Loucy (cell line): ENCODE results near the gene LRRC55.

Experiments used
- H2AFZ ChIP-seq: fragments of 200-600 bp; sonication (generic); 2 replicates; pipeline ENCODE4 v1.6.0; 2016; ENCODE audit warnings: antibody characterized with exemption, mild to moderate bottlenecking, low read length, moderate library complexity
- H3F3A ChIP-seq: fragments of 200-600 bp; 2 replicates; pipeline ENCODE4 v1.6.0; 2016; ENCODE audit warnings: antibody characterized with exemption, low read depth, mild to moderate bottlenecking
- H3K27me3 ChIP-seq: fragments of 200-600 bp; sonication (generic); 2 replicates; pipeline ENCODE4 v1.6.1; 2014; ENCODE audit warnings: low read length, mild to moderate bottlenecking; ENCODE audit not compliant: insufficient read depth, poor library complexity, severe bottlenecking
- H3K36me3 ChIP-seq: fragments of 200-600 bp; sonication (generic); 2 replicates; pipeline ENCODE4 v1.6.1; 2016; ENCODE audit warnings: low read length; ENCODE audit not compliant: insufficient read depth
- H3K4me1 ChIP-seq: fragments of 200-600 bp; sonication (generic); 2 replicates; pipeline ENCODE4 v1.5.1; 2014; ENCODE audit warnings: low read length, mild to moderate bottlenecking; ENCODE audit not compliant: insufficient read depth, poor library complexity, severe bottlenecking
- H3K4me2 ChIP-seq: fragments of 200-600 bp; sonication (generic); 2 replicates; pipeline ENCODE4 v1.6.0; 2014; ENCODE audit warnings: antibody characterized with exemption, low read length, low read depth, mild to moderate bottlenecking; ENCODE audit not compliant: poor library complexity, severe bottlenecking
- H3K4me3 ChIP-seq: fragments of 200-600 bp; sonication (generic); 2 replicates; pipeline ENCODE4 v1.5.1; 2014; ENCODE audit warnings: low read length, mild to moderate bottlenecking, mixed read lengths; ENCODE audit not compliant: poor library complexity, severe bottlenecking
- H3K79me2 ChIP-seq: fragments of 200-600 bp; sonication (generic); 2 replicates; pipeline ENCODE4 v1.6.1; 2014; ENCODE audit warnings: low read length; ENCODE audit not compliant: insufficient read depth
- H3K9ac ChIP-seq: fragments of 200-600 bp; sonication (generic); 2 replicates; pipeline ENCODE4 v1.6.0; 2014; ENCODE audit warnings: mild to moderate bottlenecking, low read depth, low read length, moderate library complexity; ENCODE audit not compliant: poor library complexity, severe bottlenecking
- H3K9me2 ChIP-seq: fragments of 200-600 bp; sonication (generic); replicated peaks from 2 replicates; pipeline ENCODE4 v1.6.1; 2016; ENCODE audit warnings: low read depth, low read length, mixed read lengths
- H3K9me3 ChIP-seq: fragments of 200-600 bp; sonication (generic); 2 replicates; pipeline ENCODE4 v1.6.1; 2014; ENCODE audit warnings: mild to moderate bottlenecking, antibody characterized with exemption, low read length, low read depth; ENCODE audit not compliant: insufficient read depth
- H4K20me1 ChIP-seq: fragments of 200-600 bp; sonication (generic); 2 replicates; pipeline ENCODE4 v1.6.0; 2014; ENCODE audit warnings: antibody characterized with exemption, low read length, mild to moderate bottlenecking; ENCODE audit not compliant: insufficient read depth, poor library complexity, severe bottlenecking
- EZH2phosphoT487 ChIP-seq: fragments of 200-600 bp; IDR thresholded peaks from 2 replicates; pipeline ENCODE4 v1.6.1; 2018; ENCODE audit warnings: antibody characterized with exemption, mild to moderate bottlenecking, moderate library complexity, borderline replicate concordance
- TF ChIP-seq, protein P1 (sequence below): fragments of 200-600 bp; sonication (generic); conservative IDR thresholded peaks from 2 replicates; pipeline ENCODE4 v1.5.1; 2014; ENCODE audit warnings: mild to moderate bottlenecking, antibody characterized with exemption, low read length

The LRRC55 gene

DNA sequence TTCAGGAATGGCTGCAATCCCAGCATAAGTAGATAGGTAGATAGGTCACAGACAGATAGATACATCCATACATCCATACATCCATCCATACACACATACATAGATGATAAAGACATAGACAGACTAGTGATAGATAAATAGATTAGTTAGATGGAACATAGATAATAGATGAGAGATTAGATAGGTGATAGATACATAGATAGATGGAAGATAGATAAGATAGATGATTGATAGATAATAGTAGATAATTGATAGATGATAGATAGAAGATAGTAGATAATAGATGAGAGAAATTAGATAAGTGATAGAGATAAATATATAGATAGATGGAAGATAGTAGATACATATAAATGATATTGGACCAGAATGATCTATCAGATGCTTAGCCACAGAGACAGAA is 28.3 kb upstream of the LRRC55 start:
- Histone ChIP-seq H3K4me1 (no peaks in the 10 kb centered on the region), H4K20me1 (no peaks in the 10 kb centered on the region), H3K27me3 (no peaks in the 10 kb centered on the region), H2AFZ (no peak overlapping the region), H3K9me2 (no peaks in the 10 kb centered on the region), H3K4me2 (no peak overlapping the region), H3K9me3 (no peaks in the 10 kb centered on the region), H3K4me3 (no peak overlapping the region), H3K79me2 (no peaks in the 10 kb centered on the region), H3K9ac (no peak overlapping the region), H3F3A (no peaks in the 10 kb centered on the region), H3K36me3 (no peaks in the 10 kb centered on the region)
- no peak for TF ChIP-seq EZH2phosphoT487
- TF ChIP-seq, protein P1, sequence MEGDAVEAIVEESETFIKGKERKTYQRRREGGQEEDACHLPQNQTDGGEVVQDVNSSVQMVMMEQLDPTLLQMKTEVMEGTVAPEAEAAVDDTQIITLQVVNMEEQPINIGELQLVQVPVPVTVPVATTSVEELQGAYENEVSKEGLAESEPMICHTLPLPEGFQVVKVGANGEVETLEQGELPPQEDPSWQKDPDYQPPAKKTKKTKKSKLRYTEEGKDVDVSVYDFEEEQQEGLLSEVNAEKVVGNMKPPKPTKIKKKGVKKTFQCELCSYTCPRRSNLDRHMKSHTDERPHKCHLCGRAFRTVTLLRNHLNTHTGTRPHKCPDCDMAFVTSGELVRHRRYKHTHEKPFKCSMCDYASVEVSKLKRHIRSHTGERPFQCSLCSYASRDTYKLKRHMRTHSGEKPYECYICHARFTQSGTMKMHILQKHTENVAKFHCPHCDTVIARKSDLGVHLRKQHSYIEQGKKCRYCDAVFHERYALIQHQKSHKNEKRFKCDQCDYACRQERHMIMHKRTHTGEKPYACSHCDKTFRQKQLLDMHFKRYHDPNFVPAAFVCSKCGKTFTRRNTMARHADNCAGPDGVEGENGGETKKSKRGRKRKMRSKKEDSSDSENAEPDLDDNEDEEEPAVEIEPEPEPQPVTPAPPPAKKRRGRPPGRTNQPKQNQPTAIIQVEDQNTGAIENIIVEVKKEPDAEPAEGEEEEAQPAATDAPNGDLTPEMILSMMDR, result no peak

DNA sequence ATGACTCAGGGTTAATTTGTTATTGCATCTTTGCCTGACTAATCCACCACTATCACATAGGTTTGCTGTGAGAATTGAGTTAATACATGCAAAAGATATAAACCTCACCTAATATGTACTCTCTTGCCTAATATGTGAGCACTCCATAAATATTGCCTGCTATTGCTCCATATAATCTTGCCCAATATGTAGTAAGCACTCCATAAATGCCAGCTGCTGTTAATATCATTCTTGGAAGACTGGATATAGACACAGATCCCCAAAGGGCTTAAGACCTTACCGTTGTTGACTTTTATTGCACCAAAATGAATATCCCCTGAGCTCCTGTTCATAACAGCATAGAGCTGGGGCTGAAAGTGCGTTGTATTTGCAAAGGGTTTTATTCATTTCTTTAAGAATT is 27.0 kb upstream of the LRRC55 start:
- Histone ChIP-seq H3K27me3 (no peaks in the 10 kb centered on the region), H3K36me3 (no peaks in the 10 kb centered on the region), H2AFZ (no peak overlapping the region), H4K20me1 (no peaks in the 10 kb centered on the region), H3K4me3 (no peak overlapping the region), H3K9me3 (no peaks in the 10 kb centered on the region), H3F3A (no peaks in the 10 kb centered on the region), H3K79me2 (no peaks in the 10 kb centered on the region), H3K9me2 (no peaks in the 10 kb centered on the region), H3K4me1 (no peaks in the 10 kb centered on the region), H3K4me2 (no peak overlapping the region), H3K9ac (no peak overlapping the region)
- no peak for TF ChIP-seq EZH2phosphoT487
- TF ChIP-seq, protein P1, result no peak

- H3K36me3 ChIP-seq, result no peaks in the 10 kb centered on the region
- H3K9ac ChIP-seq, result no peak overlapping the region
- H3K9me3 ChIP-seq, result no peaks in the 10 kb centered on the region
- H3K27me3 ChIP-seq, result no peaks in the 10 kb centered on the region
- no peaks in the 10 kb centered on the region for H4K20me1 ChIP-seq
- no peak overlapping the region for H3K4me3 ChIP-seq
- TF ChIP-seq, protein P1, result no peak
- H3F3A ChIP-seq, result no peaks in the 10 kb centered on the region
- H3K4me1 ChIP-seq, result no peaks in the 10 kb centered on the region
- no peaks in the 10 kb centered on the region for H3K9me2 ChIP-seq
- no peaks in the 10 kb centered on the region for H3K79me2 ChIP-seq
- no peak overlapping the region for H3K4me2 ChIP-seq
- no peak overlapping the region for H2AFZ ChIP-seq
These were observed 26.4 kb upstream of the LRRC55 start for GRCh38 chr11:57155400-57155799.
